ENCODE measurements around the gene CREG2.
"Not testable (repeated sequence)": the region's sequence is repeated elsewhere in the genome, so short reads cannot be mapped to it uniquely, and the experiment has no call there.

The CREG2 gene

DNA sequence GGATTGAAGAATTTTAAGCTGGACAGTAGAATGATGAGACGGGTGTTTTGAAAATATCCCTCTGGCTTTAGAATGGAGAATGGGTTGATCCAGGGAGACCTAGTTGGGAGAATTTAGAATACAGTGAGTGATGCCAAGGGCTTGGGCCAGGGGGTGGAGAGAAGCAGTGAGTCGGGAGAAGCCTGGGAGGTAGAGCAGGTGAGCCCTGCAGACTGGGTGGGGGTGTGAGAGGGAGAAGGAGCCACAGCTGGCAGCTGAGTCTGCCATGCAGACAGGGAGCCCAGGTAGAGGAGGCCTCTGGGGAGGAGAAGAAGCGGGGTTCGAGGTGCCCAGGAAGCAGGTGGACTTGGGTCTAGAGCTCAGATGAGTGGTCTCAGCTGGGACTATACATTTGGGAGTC is 18.2 kb downstream of the CREG2 start:
- DNase-seq: no peak

DNA sequence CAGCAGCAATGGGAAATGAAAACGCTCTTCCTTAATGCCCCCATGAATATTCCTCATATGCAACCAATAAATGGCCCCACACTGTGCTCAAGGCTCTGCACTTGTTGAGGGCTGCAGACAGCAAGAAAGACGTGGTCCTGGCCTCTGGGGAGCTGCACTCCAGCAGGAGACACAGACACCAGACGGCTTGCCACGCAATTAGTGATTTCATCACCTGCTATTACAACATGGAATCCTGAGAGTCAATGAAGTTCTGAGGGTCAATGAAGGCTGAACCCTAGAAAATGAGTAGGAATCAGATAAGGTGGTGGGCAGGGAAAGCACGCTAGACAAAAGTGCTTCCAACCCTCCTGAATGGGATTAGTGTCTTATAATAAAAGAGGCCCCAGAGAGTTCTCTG is 18.9 kb downstream of the CREG2 start:
- no peak for DNase-seq

- no peak for DNase-seq
Observed at GRCh38 chr2:101367508-101367907, 19.8 kb downstream of the CREG2 start.

DNA sequence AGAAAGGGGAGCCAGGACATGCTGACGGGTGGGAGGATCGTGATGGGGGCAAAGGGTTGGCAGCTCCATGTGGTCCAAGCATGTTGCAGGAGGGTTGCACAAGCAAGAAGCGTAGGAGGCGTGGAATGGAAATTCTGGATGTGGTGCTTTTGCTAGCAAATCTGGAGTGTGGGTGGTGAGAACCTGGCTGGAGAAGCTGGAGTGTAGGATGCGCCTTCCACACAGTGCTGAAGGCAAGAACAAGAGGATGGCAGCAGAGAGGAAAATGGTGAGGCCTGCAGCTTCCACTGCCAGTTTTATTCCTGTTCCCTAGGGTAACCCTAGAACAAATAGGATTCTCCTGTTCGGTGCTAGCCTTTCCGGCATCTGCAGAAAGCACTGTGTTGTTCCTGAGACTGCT is 22.4 kb downstream of the CREG2 start:
- no peak for DNase-seq

DNA sequence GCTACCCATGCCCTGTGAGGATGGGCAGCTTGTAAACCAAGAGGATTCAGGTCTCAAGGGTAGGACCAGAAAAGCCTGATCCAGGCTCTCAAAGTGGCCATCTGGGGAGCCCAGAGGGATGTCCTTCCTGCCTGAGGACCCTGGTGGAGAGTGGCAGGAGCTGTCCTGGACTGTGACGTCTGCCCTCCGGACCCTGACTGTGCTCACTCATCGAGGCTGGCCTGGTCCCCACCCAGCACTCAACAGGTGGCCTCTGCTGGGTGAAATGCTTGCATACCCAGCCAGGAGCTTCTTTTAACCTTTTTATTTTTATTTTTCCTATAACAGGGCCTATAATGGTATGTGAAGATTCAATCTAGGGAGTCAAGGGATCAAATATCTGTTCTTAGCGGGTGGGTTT is 24.5 kb downstream of the CREG2 start:
- no peak for DNase-seq

DNA sequence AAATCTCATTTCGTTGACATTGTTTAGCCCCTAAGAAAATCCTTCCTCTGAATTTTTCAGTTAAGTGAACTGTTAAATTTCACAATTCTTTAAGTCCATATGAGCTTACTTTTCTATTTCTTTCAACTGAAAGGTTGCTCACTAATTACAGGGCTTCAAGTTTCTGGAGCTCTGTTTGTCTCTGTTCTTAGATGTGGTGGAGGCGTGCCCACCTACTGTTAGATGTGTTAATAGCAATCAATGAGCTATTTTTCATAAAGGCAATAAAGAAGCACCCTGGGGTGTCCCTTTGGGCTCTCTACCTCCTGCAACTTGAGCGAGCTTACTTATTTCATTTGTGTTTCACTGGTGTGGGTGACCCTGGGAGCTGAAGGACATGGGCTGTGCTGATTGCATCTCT is 25.0 kb downstream of the CREG2 start:
- peak; percentile 17 for DNase-seq

- no peak for DNase-seq
Observed at GRCh38 chr2:101361522-101361921, 25.8 kb downstream of the CREG2 start.

DNA sequence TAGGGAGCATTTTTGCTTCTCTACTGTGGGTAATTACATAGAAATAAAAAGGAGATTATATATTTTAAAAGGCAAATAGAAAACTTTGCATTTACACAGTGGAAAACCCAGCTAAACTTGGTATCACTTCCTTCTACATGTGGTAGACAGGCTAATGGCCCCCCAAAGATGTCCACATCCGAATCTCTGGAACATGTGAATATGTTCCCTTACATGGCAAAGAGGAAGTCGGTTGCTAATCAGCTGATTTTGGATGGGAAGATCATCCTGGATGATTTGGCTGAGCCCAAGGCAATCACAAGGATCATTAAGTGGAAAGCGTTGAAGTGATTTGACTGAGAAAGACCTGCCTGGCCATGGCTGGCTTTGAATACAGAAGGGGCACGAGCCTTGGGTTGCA is 26.2 kb downstream of the CREG2 start:
- DNase-seq: no peak

GRCh38 chr2:101360232-101360631 is 27.1 kb downstream of the CREG2 start:
- no peak for DNase-seq

GRCh38 chr2:101359410-101359954 is 27.8 kb downstream of the CREG2 start:
- no peak for DNase-seq

GRCh38 chr2:101357376-101357775 is 29.9 kb downstream of the CREG2 start:
- no peak for DNase-seq

DNA sequence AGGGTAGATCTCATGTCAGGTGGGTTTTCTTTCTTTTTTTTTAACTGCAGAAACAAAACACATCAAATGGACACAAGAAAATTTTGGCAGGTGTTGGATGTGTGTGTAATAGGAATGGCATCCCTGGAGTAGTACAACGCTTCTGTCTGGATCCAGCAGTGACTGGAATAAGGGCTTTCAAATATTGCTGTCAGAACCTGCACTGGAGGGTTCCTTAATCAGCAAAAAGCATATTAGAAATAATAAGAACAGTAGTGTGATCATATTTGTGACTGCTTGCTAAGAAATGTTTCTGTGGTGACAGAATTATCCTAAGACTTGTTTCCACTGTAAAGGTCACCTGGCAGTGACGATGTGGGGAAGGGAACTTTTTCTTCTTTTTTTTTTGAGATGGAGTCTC is 30.8 kb downstream of the CREG2 start:
- DNase-seq: no peak

DNA sequence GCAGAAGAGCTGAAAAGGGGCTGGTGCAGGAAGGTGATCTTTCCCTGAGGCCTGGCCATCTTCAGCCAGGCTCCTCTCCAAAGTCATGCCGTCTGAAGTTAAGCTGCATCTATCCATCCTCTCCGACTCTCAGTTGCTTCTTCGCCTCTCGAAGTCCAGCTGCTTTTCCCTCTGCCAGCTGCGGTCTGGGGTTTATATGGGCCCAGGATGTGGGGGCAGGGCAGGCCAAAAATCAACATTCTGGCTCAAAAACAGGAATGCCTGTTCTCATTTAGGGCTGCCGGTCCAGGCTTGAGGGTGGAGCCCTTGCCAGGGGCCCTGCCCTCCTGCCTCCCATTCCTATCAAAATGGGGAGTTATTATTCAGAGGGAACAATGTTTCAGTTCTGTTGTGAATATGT is 31.2 kb downstream of the CREG2 start:
- no peak for DNase-seq

DNA sequence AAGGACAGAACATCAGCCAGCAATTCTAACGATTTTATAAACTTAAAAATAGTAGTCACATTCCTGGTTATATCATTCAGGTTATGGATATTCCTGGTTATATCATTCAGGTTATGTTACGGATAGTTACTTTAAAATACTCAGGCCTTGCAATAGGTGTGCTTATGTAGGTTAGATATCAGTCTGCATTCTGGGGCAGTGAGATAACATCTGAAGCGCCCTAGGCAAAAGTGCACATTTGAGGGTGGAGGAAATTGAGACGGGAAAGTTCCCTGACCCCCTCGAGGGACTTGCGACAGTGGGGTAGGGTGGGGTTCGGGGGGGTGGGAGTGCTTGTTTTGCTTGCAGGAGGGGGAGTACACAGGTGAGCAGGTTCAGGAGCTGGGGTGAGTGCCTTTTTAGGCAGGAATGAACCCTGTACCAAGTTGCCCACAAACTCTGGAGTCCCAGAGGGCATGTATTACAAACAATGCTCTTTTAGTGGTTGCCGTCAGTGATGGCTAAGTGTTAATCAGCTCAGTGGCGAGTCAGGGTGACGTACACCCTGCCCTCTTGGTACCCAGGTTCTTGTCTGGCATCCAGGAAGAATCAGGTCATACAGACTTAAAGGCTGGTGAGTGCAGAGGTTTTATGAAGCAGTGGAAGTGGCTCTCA is 31.8 kb downstream of the CREG2 start:
- DNase-seq: no peak

DNA sequence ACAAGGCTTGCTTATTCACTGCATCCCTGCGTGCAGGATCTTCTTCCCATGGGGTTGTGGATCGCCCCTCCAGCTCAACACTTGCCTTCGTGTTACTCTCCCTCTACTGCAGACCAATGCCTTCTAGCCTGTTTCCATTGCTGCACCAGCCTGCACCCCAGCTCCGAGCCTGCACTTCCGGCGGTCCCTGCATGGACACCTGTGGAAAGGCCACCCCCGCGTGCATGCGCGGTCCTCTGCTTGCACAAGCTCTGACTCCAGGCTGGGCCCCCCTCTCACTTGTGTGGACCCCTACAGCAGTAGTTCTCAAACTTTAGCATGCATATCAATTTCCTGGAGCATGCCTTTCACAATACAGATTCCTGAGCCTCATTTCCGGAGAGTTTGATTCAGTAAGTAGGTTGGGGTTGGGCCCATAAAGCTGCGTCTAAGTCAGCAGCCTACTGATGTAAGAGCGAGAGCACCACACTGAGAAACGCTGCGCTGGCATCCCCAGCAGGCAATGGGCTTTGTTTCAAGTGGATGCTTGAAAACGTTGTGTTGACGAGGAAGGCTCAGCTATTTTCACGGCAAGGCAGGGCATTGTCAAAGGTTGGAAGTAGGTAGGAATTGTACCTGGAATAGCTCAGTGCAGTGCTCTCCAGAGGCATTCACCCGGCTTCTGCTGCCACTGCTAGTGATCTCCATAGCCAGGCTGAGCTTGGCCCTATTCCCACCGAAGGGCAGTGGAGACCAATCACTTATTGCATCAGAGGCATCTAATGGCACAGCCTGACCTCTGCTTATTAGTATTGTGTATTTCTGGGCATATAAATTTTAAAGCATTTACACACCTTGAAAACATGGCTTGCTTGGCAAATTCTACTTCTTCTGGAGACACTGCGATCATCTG is 32.6 kb downstream of the CREG2 start:
- no peak for DNase-seq

GRCh38 chr2:101352631-101353030 is 34.7 kb downstream of the CREG2 start:
- not testable (repeated sequence) for DNase-seq

DNA sequence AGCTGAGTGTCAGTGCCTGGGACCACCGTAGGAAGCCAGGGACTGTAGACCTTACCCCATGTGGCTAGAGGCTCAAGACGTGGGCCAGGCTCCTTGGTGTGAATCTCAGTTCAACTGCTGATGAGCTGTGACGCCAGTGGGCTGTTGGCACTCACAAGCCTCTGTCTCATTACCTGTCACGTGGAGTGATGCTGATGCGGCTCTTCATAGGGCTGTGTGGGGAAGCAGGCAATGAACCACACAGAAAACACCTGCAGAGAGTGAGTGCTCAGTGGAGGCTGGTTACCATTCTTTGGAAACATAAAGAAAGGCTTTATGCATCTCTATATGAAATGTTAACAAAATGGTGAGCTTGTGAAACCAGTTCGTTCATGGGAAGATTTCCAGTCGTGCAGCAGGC is 36.1 kb downstream of the CREG2 start:
- no peak for DNase-seq

- no peak for DNase-seq
Observed at GRCh38 chr2:101349893-101350662, 37.2 kb downstream of the CREG2 start.

DNA sequence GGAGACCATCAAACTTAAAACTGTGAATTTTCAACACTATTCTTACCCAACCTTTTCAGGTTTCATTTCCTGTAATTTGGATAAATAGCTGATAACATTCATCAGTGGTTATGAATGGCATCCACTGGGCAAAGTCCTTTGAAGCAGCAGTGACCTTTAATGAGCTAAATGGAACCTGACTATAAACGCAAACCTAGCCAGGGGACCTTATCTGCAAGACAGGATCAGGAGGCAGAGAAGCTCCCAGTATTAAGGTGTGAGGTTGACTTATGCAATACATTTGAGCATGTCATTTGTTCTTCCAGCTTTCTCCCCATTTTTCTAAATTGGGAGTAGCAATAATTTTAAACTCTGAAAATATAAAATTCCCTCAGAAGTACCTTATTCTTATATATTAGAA is 38.4 kb downstream of the CREG2 start:
- no peak for DNase-seq

GRCh38 chr2:101346909-101347308 is 40.4 kb downstream of the CREG2 start:
- no peak for DNase-seq

DNA sequence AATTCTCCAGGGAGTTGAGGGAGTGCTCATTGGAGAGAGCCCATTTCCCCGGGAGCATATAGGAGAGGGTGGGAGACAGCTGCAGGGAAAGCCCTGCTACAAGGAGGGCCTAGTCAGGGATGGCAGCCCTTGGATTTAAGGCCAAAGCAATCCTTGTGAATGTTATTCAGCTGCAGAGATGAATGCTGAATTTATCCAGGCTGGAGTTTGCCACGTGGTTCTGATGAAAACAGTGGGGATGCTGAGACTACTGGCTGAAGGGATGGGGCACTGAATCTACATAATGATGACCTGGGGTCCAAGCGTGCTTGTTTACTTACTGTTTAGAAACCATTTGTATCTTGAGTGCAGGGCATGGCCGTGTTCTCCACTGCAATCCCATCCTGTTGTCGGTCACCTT is 43.2 kb downstream of the CREG2 start:
- DNase-seq: no peak

DNA sequence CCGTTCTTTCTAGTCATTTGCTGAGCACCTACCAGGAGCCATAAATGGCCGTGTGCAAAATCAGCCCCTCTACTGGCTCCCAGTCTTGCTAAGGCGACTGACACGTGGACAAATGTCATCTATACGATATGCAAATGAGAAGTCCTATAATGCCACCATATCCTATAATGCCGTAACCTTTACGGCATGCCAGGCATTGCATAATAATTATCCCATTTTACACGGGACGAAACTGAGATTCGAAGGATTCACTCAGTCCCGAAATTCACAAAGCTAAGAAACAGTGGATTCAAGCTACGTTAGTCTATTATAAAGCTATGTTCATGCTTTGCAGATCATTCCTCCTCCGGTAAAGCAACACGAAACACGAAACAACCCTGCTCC is 44.7 kb downstream of the CREG2 start:
- DNase-seq: no peak

DNA sequence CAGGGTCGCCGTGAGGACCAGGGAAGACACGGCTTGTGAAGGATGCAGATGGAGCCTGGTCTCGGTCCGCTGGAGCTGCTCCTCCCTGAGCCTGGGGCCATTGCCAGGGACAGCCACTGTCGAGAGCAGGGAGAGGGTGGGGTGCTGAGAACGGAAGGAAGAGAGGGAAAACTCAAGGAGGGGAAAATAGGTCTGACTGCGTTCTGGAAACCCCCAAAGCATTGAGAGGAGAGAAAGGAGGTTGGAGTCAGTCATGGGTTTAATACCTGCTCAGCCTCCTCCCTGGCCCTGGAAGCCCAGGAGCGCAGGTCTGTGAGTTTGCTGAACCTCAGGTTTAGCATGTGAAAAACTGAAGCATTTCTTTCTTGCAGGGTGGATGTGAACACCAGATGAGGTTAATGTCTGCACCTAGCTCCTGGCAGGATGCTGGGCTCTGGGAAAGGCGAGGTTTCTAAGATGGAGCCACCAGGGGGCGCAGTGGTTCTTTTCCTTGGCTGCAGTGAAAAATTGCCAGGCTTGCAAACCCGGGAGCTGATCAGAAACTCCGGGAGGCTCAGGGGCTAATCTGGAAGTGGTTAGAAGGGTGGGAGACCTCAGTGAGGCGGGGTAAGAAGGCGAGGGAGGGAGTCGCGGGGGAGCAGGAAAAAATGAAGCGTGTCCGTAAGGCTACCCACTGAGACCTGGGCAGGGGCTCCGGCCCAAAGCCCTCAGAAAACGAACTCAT is 45.2 kb downstream of the CREG2 start:
- peak; percentile 46 for DNase-seq
